ENCODE results near the gene TBX2.

TBX2 gene

DNA sequence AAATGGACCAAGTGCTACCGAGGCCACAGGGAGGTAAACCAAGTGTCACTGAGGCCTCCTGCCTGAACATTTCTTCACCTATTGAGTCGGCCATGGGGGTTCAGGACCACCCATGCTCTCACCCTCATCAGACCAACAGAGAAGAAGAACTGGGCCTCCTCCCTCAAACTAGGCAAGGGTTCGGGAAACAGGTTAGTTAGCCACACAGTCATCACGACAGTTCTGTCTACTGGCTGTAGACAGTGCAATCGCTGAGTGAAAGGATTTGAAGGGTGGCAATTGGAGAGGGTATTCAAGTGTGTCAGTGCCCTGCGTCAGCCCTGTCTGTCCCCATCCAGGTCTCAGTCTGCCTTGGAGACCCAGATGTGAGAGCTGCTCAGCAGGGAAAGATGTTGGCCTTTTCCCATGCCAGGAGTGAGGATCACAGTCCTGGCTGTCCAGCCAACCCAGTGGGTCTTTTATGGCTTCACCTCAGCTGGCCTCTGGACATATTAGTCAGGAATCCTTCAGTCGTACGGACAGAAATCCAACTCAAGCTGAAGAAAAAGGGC is 19.9 kb downstream of the TBX2 start:
- Histone ChIP-seq H3K4me1 (ENCODE audit: insufficient read depth, low read length, severe bottlenecking) (peaks cover 4% of the 10 kb centered on the region), H2AFZ (ENCODE audit: low read length) (no peak overlapping the region), H3K27ac (ENCODE audit: low read depth, low read length, poor library complexity, severe bottlenecking) (no peak overlapping the region), H3K9ac (ENCODE audit: low read length) (no peak overlapping the region), H3K79me2 (ENCODE audit: insufficient read depth, low read length) (no peaks in the 10 kb centered on the region), H3F3A (ENCODE audit: insufficient read depth, low read length) (no peaks in the 10 kb centered on the region), H3K9me3 (ENCODE audit: low read length) (no peaks in the 10 kb centered on the region), H3K9me2 (ENCODE audit: low read depth, low read length) (no peaks in the 10 kb centered on the region), H3K4me3 (ENCODE audit: low read depth, low read length, poor library complexity, severe bottlenecking) (no peak overlapping the region), H3K27me3 (ENCODE audit: insufficient read depth, low read length) (peaks cover 7% of the 10 kb centered on the region; the same call in 1 of the 2 replicates), H3K4me2 (ENCODE audit: low read length) (no peak overlapping the region), H4K20me1 (ENCODE audit: insufficient read depth, low read length) (no peaks in the 10 kb centered on the region), H3K36me3 (ENCODE audit: insufficient read depth, low read length) (no peaks in the 10 kb centered on the region)
- TF ChIP-seq, protein P1, sequence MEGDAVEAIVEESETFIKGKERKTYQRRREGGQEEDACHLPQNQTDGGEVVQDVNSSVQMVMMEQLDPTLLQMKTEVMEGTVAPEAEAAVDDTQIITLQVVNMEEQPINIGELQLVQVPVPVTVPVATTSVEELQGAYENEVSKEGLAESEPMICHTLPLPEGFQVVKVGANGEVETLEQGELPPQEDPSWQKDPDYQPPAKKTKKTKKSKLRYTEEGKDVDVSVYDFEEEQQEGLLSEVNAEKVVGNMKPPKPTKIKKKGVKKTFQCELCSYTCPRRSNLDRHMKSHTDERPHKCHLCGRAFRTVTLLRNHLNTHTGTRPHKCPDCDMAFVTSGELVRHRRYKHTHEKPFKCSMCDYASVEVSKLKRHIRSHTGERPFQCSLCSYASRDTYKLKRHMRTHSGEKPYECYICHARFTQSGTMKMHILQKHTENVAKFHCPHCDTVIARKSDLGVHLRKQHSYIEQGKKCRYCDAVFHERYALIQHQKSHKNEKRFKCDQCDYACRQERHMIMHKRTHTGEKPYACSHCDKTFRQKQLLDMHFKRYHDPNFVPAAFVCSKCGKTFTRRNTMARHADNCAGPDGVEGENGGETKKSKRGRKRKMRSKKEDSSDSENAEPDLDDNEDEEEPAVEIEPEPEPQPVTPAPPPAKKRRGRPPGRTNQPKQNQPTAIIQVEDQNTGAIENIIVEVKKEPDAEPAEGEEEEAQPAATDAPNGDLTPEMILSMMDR (IDR thresholded peaks at IDR 0.05; ENCODE audit: low read length), result no peak
- no peak for TF ChIP-seq EZH2 (IDR thresholded peaks at IDR 0.05; ENCODE audit: borderline replicate concordance, low read length)

DNA sequence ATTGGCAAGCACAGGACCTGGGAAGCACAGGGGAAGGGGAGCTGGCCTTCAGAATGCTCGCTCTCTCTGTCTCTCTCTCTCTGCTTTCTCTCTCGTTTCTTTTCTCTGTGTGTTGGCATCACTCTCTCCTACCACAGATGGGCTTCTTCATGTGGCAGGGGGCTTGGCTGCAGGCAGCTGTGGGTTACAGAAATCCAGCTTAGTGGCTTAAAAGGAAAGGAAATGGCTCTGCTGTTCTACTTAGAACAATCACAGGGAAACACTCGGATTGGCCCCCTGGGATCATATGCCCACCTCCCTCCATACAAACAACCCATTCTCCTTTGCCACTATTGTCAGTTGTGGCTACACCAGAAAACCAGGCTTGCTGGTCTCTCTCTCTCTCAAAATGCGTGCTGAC is 20.4 kb downstream of the TBX2 start:
- Histone ChIP-seq H3K4me2 (ENCODE audit: low read length) (no peak overlapping the region), H2AFZ (ENCODE audit: low read length) (no peak overlapping the region), H3K4me3 (ENCODE audit: low read depth, low read length, poor library complexity, severe bottlenecking) (no peak overlapping the region), H3K27me3 (ENCODE audit: insufficient read depth, low read length) (peaks cover 7% of the 10 kb centered on the region; the same call in 1 of the 2 replicates), H3K9ac (ENCODE audit: low read length) (no peak overlapping the region), H4K20me1 (ENCODE audit: insufficient read depth, low read length) (no peaks in the 10 kb centered on the region), H3K9me2 (ENCODE audit: low read depth, low read length) (no peaks in the 10 kb centered on the region), H3F3A (ENCODE audit: insufficient read depth, low read length) (no peaks in the 10 kb centered on the region), H3K36me3 (ENCODE audit: insufficient read depth, low read length) (no peaks in the 10 kb centered on the region), H3K4me1 (ENCODE audit: insufficient read depth, low read length, severe bottlenecking) (peaks cover 4% of the 10 kb centered on the region), H3K9me3 (ENCODE audit: low read length) (no peaks in the 10 kb centered on the region), H3K27ac (ENCODE audit: low read depth, low read length, poor library complexity, severe bottlenecking) (no peak overlapping the region), H3K79me2 (ENCODE audit: insufficient read depth, low read length) (no peaks in the 10 kb centered on the region)
- no peak for TF ChIP-seq EZH2 (IDR thresholded peaks at IDR 0.05; ENCODE audit: borderline replicate concordance, low read length)

DNA sequence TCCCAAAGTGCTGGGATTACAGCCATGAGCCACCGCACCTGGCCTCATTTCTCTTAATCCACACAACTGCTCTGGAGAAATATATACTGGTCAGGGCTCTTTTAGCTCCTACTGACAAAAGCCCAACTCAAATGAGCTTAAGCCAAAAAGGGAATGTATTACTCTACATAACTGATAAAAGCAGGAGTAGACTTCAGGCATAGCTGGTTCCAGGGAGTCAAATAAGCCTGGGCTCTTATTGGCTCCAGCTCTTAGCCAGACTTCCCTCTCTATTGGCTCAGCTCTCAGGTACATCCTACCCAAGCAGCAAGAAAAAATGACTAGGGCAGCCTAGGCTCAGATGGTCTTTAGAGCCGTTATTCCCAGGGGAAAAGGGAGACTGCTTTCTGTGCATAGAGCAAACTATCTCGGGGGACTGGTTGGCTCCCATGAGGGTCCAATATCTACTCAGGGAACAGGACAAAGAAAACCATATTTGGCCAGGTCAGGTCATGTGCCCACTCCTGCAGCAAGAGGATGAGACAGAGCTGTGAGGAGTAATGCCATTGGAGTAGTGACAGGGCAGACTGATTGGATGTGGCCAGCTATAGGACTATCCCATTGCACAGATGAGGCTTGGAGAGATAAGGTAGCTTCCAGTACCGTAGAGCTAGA is 21.2 kb downstream of the TBX2 start:
- Histone ChIP-seq H4K20me1 (ENCODE audit: insufficient read depth, low read length) (no peaks in the 10 kb centered on the region), H3K9me2 (ENCODE audit: low read depth, low read length) (no peaks in the 10 kb centered on the region), H3K36me3 (ENCODE audit: insufficient read depth, low read length) (no peaks in the 10 kb centered on the region), H3K27ac (ENCODE audit: low read depth, low read length, poor library complexity, severe bottlenecking) (no peak overlapping the region), H3K9ac (ENCODE audit: low read length) (no peak overlapping the region), H3F3A (ENCODE audit: insufficient read depth, low read length) (no peaks in the 10 kb centered on the region), H3K9me3 (ENCODE audit: low read length) (no peaks in the 10 kb centered on the region), H3K79me2 (ENCODE audit: insufficient read depth, low read length) (no peaks in the 10 kb centered on the region), H2AFZ (ENCODE audit: low read length) (no peak overlapping the region), H3K4me3 (ENCODE audit: low read depth, low read length, poor library complexity, severe bottlenecking) (no peak overlapping the region), H3K27me3 (ENCODE audit: insufficient read depth, low read length) (peaks cover 6% of the 10 kb centered on the region; the same call in 1 of the 2 replicates), H3K4me1 (ENCODE audit: insufficient read depth, low read length, severe bottlenecking) (peaks cover 4% of the 10 kb centered on the region), H3K4me2 (ENCODE audit: low read length) (no peak overlapping the region)
- TF ChIP-seq EZH2 (IDR thresholded peaks at IDR 0.05; ENCODE audit: borderline replicate concordance, low read length), result no peak
- TF ChIP-seq, protein P1 (IDR thresholded peaks at IDR 0.05; ENCODE audit: low read length), result no peak

Data from OCI-LY1 (cell line).